H1 (cell line): ENCODE measurements around the gene CRTAP. TPM values are rescaled to one million over a fixed set of nuclear protein-coding genes. Genes with fewer than 3 reads are reported as not detected.

Experiments
- CTCF ChIA-PET: fragments of 300-600 bp; sonication (Branson Sonifier 250); formaldehyde crosslinking; loops from one replicate; lab custom pipeline; 2021; ENCODE audit not compliant: partially characterized antibody; lab: Charles Lee
- POLR2A ChIA-PET: fragments of 300-600 bp; sonication (Branson Sonifier 250); formaldehyde crosslinking; loops from one replicate; lab custom pipeline; 2021; ENCODE audit warnings: inconsistent platforms; ENCODE audit not compliant: partially characterized antibody; lab: Charles Lee
- DNase-seq, 2 experiments: peaks; one replicate each; pipeline versions ENCODE4 v3.0.0 to v3.0.0-alpha.2; 2010 to 2022; ENCODE audit warnings: low spot score in 2 of 2, low read depth in 1 of 2, mixed read lengths in 1 of 2
- FAIRE-seq: peaks from 2 replicates; lab custom pipeline; 2011; peaks lifted over from hg19 to GRCh38; lab: Jason Lieb, UNC
- H2AFZ ChIP-seq: 2 replicates; pipeline ENCODE4 v1.8.1; 2012; ENCODE audit warnings: low read length, inconsistent platforms
- H2AK5ac ChIP-seq: 2 replicates; pipeline ENCODE4 v1.6.1; 2013; ENCODE audit warnings: low read depth, low read length
- H2BK120ac ChIP-seq: replicated peaks from 2 replicates; pipeline ENCODE3; 2013; ENCODE audit warnings: low read depth, low read length, inconsistent platforms
- H2BK12ac ChIP-seq: 2 replicates; pipeline ENCODE4 v1.6.1; 2013; ENCODE audit warnings: low read depth, low read length
- H2BK15ac ChIP-seq: 2 replicates; pipeline ENCODE4 v1.6.1; 2013; ENCODE audit warnings: low read length
- H2BK20ac ChIP-seq: 2 replicates; pipeline ENCODE4 v1.6.1; 2013; ENCODE audit warnings: low read length
- H2BK5ac ChIP-seq: 2 replicates; pipeline ENCODE4 v1.6.1; 2013; ENCODE audit warnings: low read depth, low read length
- H3K14ac ChIP-seq: 2 replicates; pipeline ENCODE4 v1.6.1; 2013; ENCODE audit warnings: inconsistent platforms; ENCODE audit not compliant: insufficient read length
- H3K18ac ChIP-seq: 2 replicates; pipeline ENCODE4 v1.6.1; 2013; ENCODE audit warnings: low read length; ENCODE audit errors: extremely low read depth
- H3K23ac ChIP-seq: 2 replicates; pipeline ENCODE4 v1.6.1; 2013; ENCODE audit warnings: inconsistent platforms; ENCODE audit not compliant: insufficient read length
- H3K23me2 ChIP-seq: 2 replicates; pipeline ENCODE4 v1.6.1; 2013; ENCODE audit warnings: low read depth, low read length
- H3K27ac ChIP-seq: 2 replicates; pipeline ENCODE4 v1.6.1; 2011; ENCODE audit warnings: low read depth, low read length, inconsistent platforms
- H3K27me3 ChIP-seq, 4 experiments: replicated peaks in 1 of 4; 1 replicate in 1 of 4; 2 replicates in 3 of 4; pipeline versions ENCODE4 v1.6.1 to v1.8.1; 2011 to 2013; ENCODE audit warnings: low read length in 3 of 4, mild to moderate bottlenecking in 3 of 4, inconsistent platforms in 2 of 4, mixed read lengths in 2 of 4, moderate library complexity in 1 of 4; ENCODE audit not compliant: control insufficient read depth in 3 of 4, insufficient read depth in 3 of 4; ENCODE audit errors: extremely low read depth in 1 of 4
- H3K36me3 ChIP-seq, 4 experiments: 2 replicates each; pipeline versions ENCODE4 v1.6.1 to v1.8.1; 2011 to 2013; ENCODE audit warnings: mild to moderate bottlenecking in 4 of 4, low read length in 3 of 4, moderate library complexity in 2 of 4, control low read depth in 1 of 4, inconsistent platforms in 1 of 4; ENCODE audit not compliant: insufficient read depth in 4 of 4, control insufficient read depth in 2 of 4
- H3K4ac ChIP-seq: replicated peaks from 2 replicates; pipeline ENCODE3; 2013; ENCODE audit warnings: low read length, low read depth, mixed read lengths, inconsistent platforms; ENCODE audit not compliant: insufficient read length
- H3K4me1 ChIP-seq, 4 experiments: replicated peaks in 1 of 4; 1 replicate in 1 of 4; 2 replicates in 3 of 4; pipeline versions ENCODE4 v1.6.1 to v1.8.1; 2011 to 2013; ENCODE audit warnings: low read length in 3 of 4, inconsistent platforms in 2 of 4, mixed read lengths in 1 of 4; ENCODE audit not compliant: insufficient read depth in 4 of 4, control insufficient read depth in 3 of 4
- H3K4me2 ChIP-seq, 2 experiments: 2 replicates each; pipeline versions ENCODE4 v1.6.1 to v1.8.1; 2011 to 2013; ENCODE audit warnings: low read depth in 2 of 2, low read length in 2 of 2, control low read depth in 1 of 2, inconsistent platforms in 1 of 2, mild to moderate bottlenecking in 1 of 2; ENCODE audit not compliant: insufficient read depth in 1 of 2
- H3K4me3 ChIP-seq, 4 experiments: fragments of 200-600, 300-600 bp in 1 of 4; sonication (generic), shearing (Covaris generic), sonication (Bioruptor Twin) in 1 of 4; 2 replicates each; pipeline versions ENCODE4 v1.5.1 to v1.8.1; 2011 to 2016; ENCODE audit warnings: low read length in 4 of 4, low read depth in 3 of 4, control low read depth in 2 of 4, inconsistent platforms in 2 of 4, mild to moderate bottlenecking in 2 of 4, mixed read lengths in 1 of 4, moderate library complexity in 1 of 4; ENCODE audit not compliant: insufficient read depth in 2 of 4; ENCODE audit errors: extremely low read depth in 1 of 4
- H3K56ac ChIP-seq: replicated peaks from 2 replicates; pipeline ENCODE3; 2013; ENCODE audit warnings: low read depth, mild to moderate bottlenecking, mixed read lengths, low read length, inconsistent platforms; ENCODE audit not compliant: insufficient read length
- H3K79me1 ChIP-seq: 2 replicates; pipeline ENCODE4 v1.6.1; 2013; ENCODE audit warnings: low read depth, low read length, control low read depth
- H3K79me2 ChIP-seq, 2 experiments: 2 replicates each; pipeline versions ENCODE4 v1.6.1 to v1.8.1; 2012 to 2013; ENCODE audit warnings: low read length in 2 of 2, mild to moderate bottlenecking in 2 of 2, inconsistent platforms in 1 of 2; ENCODE audit not compliant: insufficient read depth in 2 of 2, control insufficient read depth in 1 of 2
- H3K9ac ChIP-seq, 4 experiments: replicated peaks in 1 of 4; 1 replicate in 1 of 4; 2 replicates in 3 of 4; pipeline versions ENCODE4 v1.6.1 to v1.8.1; 2011 to 2013; ENCODE audit warnings: low read depth in 3 of 4, low read length in 3 of 4, control low read depth in 2 of 4, mild to moderate bottlenecking in 2 of 4, moderate library complexity in 2 of 4, inconsistent platforms in 1 of 4; ENCODE audit errors: extremely low read depth in 1 of 4
- H3K9me3 ChIP-seq, 2 experiments: 2 replicates each; pipeline versions ENCODE4 v1.6.1 to v1.8.1; 2012 to 2013; ENCODE audit warnings: mild to moderate bottlenecking in 2 of 2, moderate library complexity in 2 of 2, control low read depth in 1 of 2, inconsistent platforms in 1 of 2, low read depth in 1 of 2, low read length in 1 of 2, mixed read lengths in 1 of 2; ENCODE audit not compliant: insufficient read depth in 2 of 2
- H4K20me1 ChIP-seq, 2 experiments: replicated peaks in 1 of 2; 2 replicates each; pipeline versions ENCODE3 to v1.8.1; 2011 to 2013; ENCODE audit warnings: inconsistent platforms in 2 of 2, low read length in 2 of 2, mild to moderate bottlenecking in 1 of 2; ENCODE audit not compliant: insufficient read depth in 2 of 2, control insufficient read depth in 1 of 2
- H4K5ac ChIP-seq: 2 replicates; pipeline ENCODE4 v1.6.1; 2013; ENCODE audit warnings: low read length, low read depth, mixed read lengths, inconsistent platforms; ENCODE audit not compliant: insufficient read length
- H4K8ac ChIP-seq: 2 replicates; pipeline ENCODE4 v1.8.0; 2013; ENCODE audit warnings: mild to moderate bottlenecking, moderate library complexity, low read length, inconsistent platforms; ENCODE audit not compliant: insufficient read depth; ENCODE audit errors: extremely low read depth
- H4K91ac ChIP-seq: replicated peaks from 2 replicates; pipeline ENCODE3; 2013; ENCODE audit warnings: low read length, mixed read lengths, inconsistent platforms; ENCODE audit not compliant: insufficient read length
- EZH2 ChIP-seq: fragments of 200-600 bp; sonication (generic); IDR thresholded peaks from 2 replicates; pipeline ENCODE4 v1.7.1; 2012; ENCODE audit warnings: low read depth, mild to moderate bottlenecking, moderate library complexity, low read length, inconsistent platforms; ENCODE audit not compliant: severe bottlenecking
- FOSL1 ChIP-seq: IDR thresholded peaks from 2 replicates; pipeline ENCODE4 v1.6.1; 2011; ENCODE audit warnings: mild to moderate bottlenecking, low read depth, low read length, moderate library complexity; ENCODE audit not compliant: insufficient read depth
- GABPA ChIP-seq: IDR thresholded peaks from 2 replicates; pipeline ENCODE4 v1.6.1; 2011; ENCODE audit warnings: mild to moderate bottlenecking, low read length, moderate library complexity, borderline replicate concordance; ENCODE audit not compliant: insufficient read depth
- JUN ChIP-seq: IDR thresholded peaks from 2 replicates; pipeline ENCODE4 v1.6.1; 2011; ENCODE audit warnings: low read depth, mild to moderate bottlenecking, improper control_type of control experiment, low read length
- MAX ChIP-seq: IDR thresholded peaks from 2 replicates; pipeline ENCODE4 v1.6.1; 2012; ENCODE audit warnings: inconsistent platforms
- NANOG ChIP-seq: IDR thresholded peaks from 2 replicates; pipeline ENCODE4 v1.6.1; 2011; ENCODE audit warnings: low read length, low read depth, mild to moderate bottlenecking, inconsistent platforms; ENCODE audit not compliant: insufficient read depth, poor library complexity, severe bottlenecking
- POU5F1 ChIP-seq: IDR thresholded peaks from 2 replicates; pipeline ENCODE4 v1.6.1; 2011; ENCODE audit warnings: low read depth, mild to moderate bottlenecking, low read length, moderate library complexity
- RFX5 ChIP-seq: IDR thresholded peaks from 2 replicates; pipeline ENCODE4 v1.6.1; 2011; ENCODE audit warnings: low read depth, low read length, improper control_type of control experiment, borderline replicate concordance
- SIN3A ChIP-seq, 2 experiments: IDR thresholded peaks in 1 of 2; conservative IDR thresholded peaks in 1 of 2; 2 replicates each; pipeline ENCODE4 v1.6.1; 2011 to 2012; ENCODE audit warnings: low read length in 2 of 2, improper control_type of control experiment in 1 of 2, low read depth in 1 of 2, mild to moderate bottlenecking in 1 of 2
- SIRT6 ChIP-seq: IDR thresholded peaks from one replicate; pipeline ENCODE4 v1.7.1; 2012; ENCODE audit warnings: low read length, inconsistent platforms
- SP2 ChIP-seq: IDR thresholded peaks from 2 replicates; pipeline ENCODE4 v1.6.1; 2012; ENCODE audit warnings: mild to moderate bottlenecking, low read length, inconsistent platforms
- SP4 ChIP-seq: IDR thresholded peaks from 2 replicates; pipeline ENCODE4 v1.6.1; 2012; ENCODE audit warnings: low read length, inconsistent platforms
- SRF ChIP-seq: IDR thresholded peaks from 2 replicates; pipeline ENCODE4 v1.6.1; 2011; ENCODE audit warnings: mild to moderate bottlenecking, low read depth, low read length, moderate library complexity
- TCF12 ChIP-seq: IDR thresholded peaks from 2 replicates; pipeline ENCODE4 v1.6.1; 2011; ENCODE audit warnings: low read depth, mild to moderate bottlenecking, low read length
- WGBS, 2 experiments: shearing (Covaris generic) in 1 of 2; methylation state at CpG; one replicate each; pipeline versions ENCODE4 v1.1.6 to v1.1.7; 2013 to 2015; ENCODE audit warnings: low lambda C conversion rate in 2 of 2, mixed read lengths in 2 of 2, inconsistent platforms in 1 of 2, low coverage in 1 of 2, missing lambda C conversion rate in 1 of 2; ENCODE audit not compliant: insufficient replicate concordance in 2 of 2, insufficient coverage in 1 of 2, insufficient read length in 1 of 2; ENCODE audit errors: extremely low coverage in 1 of 2, missing lambda C conversion rate in 1 of 2; 5-methylcytosine and 5-hydroxymethylcytosine counted together
- polyA plus RNA-seq, 7 experiments: library from polyadenylated mRNA; depleted of rRNA in 3 of 7; stranded (reverse) in 5 of 7; unstranded in 2 of 7; fragments of >200 nt in 5 of 7; fragments of 200-250 nt in 2 of 7; gene quantifications; 1 replicate in 5 of 7; 2 replicates in 1 of 7; 4 replicates in 1 of 7; pipeline versions ENCODE4 v1.2.1 to v1.2.3, GENCODE V29; 2011 to 2013; ENCODE audit warnings: missing spikeins in 2 of 7, mixed read lengths in 2 of 7
- total RNA-seq: library from RNA; stranded (reverse); fragmentation: NEBNext Ultra II Directional; extraction: Animal tissue kit (Norgen Biotek cat#: 25700); gene quantifications from 2 replicates; pipeline ENCODE4 v1.2.1, GENCODE V29; 2021

CRTAP gene
- total and polyA plus RNA-seq, 2 of the 8 experiments (the other 6 are each of a cell fraction or from before 2014, with no cell fraction given), result 159 to 188 TPM

GRCh38 chr3:33064929-33065328 is 48.9 kb upstream of the CRTAP start:
- no peak overlapping the region for H2BK15ac ChIP-seq
- H3K14ac ChIP-seq, result no peak overlapping the region
- no peak for DNase-seq
- H2BK120ac ChIP-seq, result no peak overlapping the region
- H3K23me2 ChIP-seq, result no peaks in the 10 kb centered on the region
- H4K8ac ChIP-seq, result no peak overlapping the region
- no peaks in the 10 kb centered on the region for H3K79me2 ChIP-seq
- no peak overlapping the region for H3K56ac ChIP-seq
- H3K27me3 ChIP-seq, result no peaks in the 10 kb centered on the region
- no peak overlapping the region for H4K91ac ChIP-seq
- H2BK20ac ChIP-seq, result no peak overlapping the region
- H3K4me1 ChIP-seq, result no peaks in the 10 kb centered on the region
- no peaks in the 10 kb centered on the region for H3K79me1 ChIP-seq
- no peak overlapping the region for H3K4me3 ChIP-seq
- no peak overlapping the region for H3K23ac ChIP-seq
- FAIRE-seq, result no peak
- ChIA-PET CTCF (interaction anchor here (1.2 kb wide), 1 partner anchor 10 kb away, joined by 5 read pairs; no protein-coding TSS in a partner anchor), POLR2A (no interaction called here)
- no peak overlapping the region for H3K4ac ChIP-seq
- H3K4me2 ChIP-seq, result no peak overlapping the region
- WGBS, 2 experiments, result 97% methylated on average over 2 of the region's 2 CpGs; no CpG with 5 or more reads in 1 of the 2 experiments
- no peak overlapping the region for H3K27ac ChIP-seq
- peaks cover 0 to 11% (median 1%) of the 10 kb centered on the region in 4 experiments; a peak in 4 of 8 replicates for H3K36me3 ChIP-seq
- H2AFZ ChIP-seq, result no peak overlapping the region
- no peak overlapping the region for H3K9ac ChIP-seq
- no peak overlapping the region for H2AK5ac ChIP-seq
- no peak overlapping the region for H4K5ac ChIP-seq
- no peak overlapping the region for H3K18ac ChIP-seq
- no peaks in the 10 kb centered on the region for H3K9me3 ChIP-seq
- no peak overlapping the region for H2BK5ac ChIP-seq
- peaks cover 0 to 1% of the 10 kb centered on the region in 2 experiments for H4K20me1 ChIP-seq
- no peak overlapping the region for H2BK12ac ChIP-seq
- TF ChIP-seq SIN3A (conservative IDR thresholded peaks at IDR 0.05 in 1 of 2, IDR thresholded peaks at IDR 0.05 in 1 of 2; ENCODE audit: low read depth in 1 of 2, low read length in 2 of 2) (no peak), POU5F1 (no peak), GABPA (no peak), JUN (no peak), RFX5 (no peak), SRF (no peak), SP4 (no peak), SIRT6 (no peak), FOSL1 (no peak), TCF12 (no peak), EZH2 (no peak), SP2 (no peak), NANOG (no peak), MAX (no peak)
